Spleen (tissue), 7 donors: ENCODE measurements around the gene CABP2.

ENCODE experiments used
- CTCF ChIP-seq, 11 experiments: fragments of 200-600 bp in 7 of 11; fragments of 450-650 bp in 4 of 11; sonication (generic) in 4 of 11; IDR thresholded peaks in 8 of 11; conservative IDR thresholded peaks in 3 of 11; 1 replicate in 7 of 11; 2 replicates in 4 of 11; pipeline versions ENCODE4 v1.4.0 to v1.8.0; 2016 to 2021; ENCODE audit warnings: antibody characterized with exemption in 11 of 11, inconsistent platforms in 4 of 11, mild to moderate bottlenecking in 1 of 11
- POLR2A ChIP-seq, 3 donors: fragments of 450-650 bp; IDR thresholded peaks; one replicate each; pipeline ENCODE4 v1.5.1; 2017; ENCODE audit warnings: antibody characterized with exemption in 3 of 3, mild to moderate bottlenecking in 1 of 3
- donor health status: DM: no; HTN: no; CAD: no; lungs with moderate emphysema.
- donor health status: DM: no; HTN: no; CAD: no.
- donor health status: DM: no; HTN: no; CAD: no.

- TF ChIP-seq CTCF (IDR thresholded peaks at IDR 0.05 in 8 of 11, conservative IDR thresholded peaks at IDR 0.05 in 3 of 11) (no peak), POLR2A (IDR thresholded peaks at IDR 0.05) (no peak)
Measured at GRCh38 chr11:67500484-67500821, 22.8 kb downstream of the CABP2 start.
